ENCODE data around the gene ST14.

The ST14 gene

DNA sequence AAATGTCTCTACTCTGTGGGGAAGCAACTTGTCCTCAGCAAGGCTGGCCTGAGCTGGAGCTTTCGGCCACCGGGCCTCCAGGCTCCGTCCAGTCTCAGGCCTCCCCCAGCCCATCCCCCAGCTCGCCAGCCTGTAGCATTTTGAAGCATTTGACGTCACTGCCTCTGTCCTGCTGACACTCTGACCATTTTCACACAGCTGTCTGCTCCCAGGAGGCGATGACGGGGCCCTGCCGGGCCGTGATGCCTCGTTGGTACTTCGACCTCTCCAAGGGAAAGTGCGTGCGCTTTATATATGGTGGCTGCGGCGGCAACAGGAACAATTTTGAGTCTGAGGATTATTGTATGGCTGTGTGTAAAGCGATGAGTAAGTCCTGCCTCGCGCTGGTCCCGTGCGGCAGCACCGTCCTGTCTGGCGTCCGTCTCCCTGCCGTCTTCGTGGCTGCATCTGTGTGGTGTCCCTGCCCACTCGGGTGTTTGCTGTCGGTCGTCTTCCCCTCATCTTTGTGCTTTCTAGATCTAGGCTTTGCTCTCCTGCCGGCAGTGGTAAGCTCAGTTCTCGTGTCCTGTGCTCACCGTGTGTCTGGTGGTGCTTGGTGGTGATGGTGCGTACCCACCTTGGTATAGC is 36.1 kb upstream of the ST14 start:
- ATAC-seq (replicated peaks; ENCODE audit: extremely low read depth, poor library complexity, severe bottlenecking) (no peak), DNase-seq (ENCODE audit: low spot score in 2 of 2) (no peak)
- H3K4me3 Mint-ChIP-seq, result no peak overlapping the region
- H3K27ac Mint-ChIP-seq (ENCODE audit: low read depth), result peak overlapping the region; percentile 23
- peaks cover 17% of the 10 kb centered on the region for H3K36me3 Mint-ChIP-seq (ENCODE audit: insufficient read depth)
- H3K27me3 Mint-ChIP-seq, result no peaks in the 10 kb centered on the region
- H3K9me3 Mint-ChIP-seq, result no peaks in the 10 kb centered on the region
- H3K4me1 Mint-ChIP-seq, result peaks cover 26% of the 10 kb centered on the region

GRCh38 chr11:130124096-130124495 is 35.5 kb upstream of the ST14 start:
- Mint-ChIP-seq H3K36me3 (ENCODE audit: insufficient read depth) (peaks cover 17% of the 10 kb centered on the region), H3K4me1 (peaks cover 21% of the 10 kb centered on the region), H3K4me3 (no peak overlapping the region), H3K9me3 (no peaks in the 10 kb centered on the region), H3K27me3 (no peaks in the 10 kb centered on the region), H3K27ac (ENCODE audit: low read depth) (peak overlapping the region; percentile 23)
- DNase-seq (ENCODE audit: low spot score in 2 of 2), result no peak
- no peak for ATAC-seq (replicated peaks; ENCODE audit: extremely low read depth, poor library complexity, severe bottlenecking)

DNA sequence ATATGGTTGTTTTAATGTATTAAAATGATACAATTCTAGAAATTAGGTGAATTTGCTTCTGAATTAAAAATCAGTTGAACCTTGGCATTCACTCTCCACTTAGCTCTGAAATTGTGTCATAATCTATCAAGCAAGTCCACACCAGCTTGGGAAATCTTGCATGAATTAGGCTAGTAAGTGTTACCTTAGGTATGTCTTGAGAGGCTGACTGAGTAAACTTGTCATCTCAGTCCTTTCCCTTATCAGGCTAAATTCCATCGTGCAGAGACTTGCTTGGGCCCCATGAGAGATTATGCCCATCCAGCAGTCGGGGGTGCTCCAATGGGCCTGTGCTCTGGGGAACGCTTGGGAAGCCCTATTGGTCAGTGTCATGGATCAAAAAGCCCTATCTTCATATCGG is 33.9 kb upstream of the ST14 start:
- Mint-ChIP-seq H3K9me3 (no peaks in the 10 kb centered on the region), H3K27ac (ENCODE audit: low read depth) (no peak overlapping the region), H3K27me3 (no peaks in the 10 kb centered on the region), H3K4me3 (no peak overlapping the region), H3K4me1 (peaks cover 13% of the 10 kb centered on the region), H3K36me3 (ENCODE audit: insufficient read depth) (peaks cover 21% of the 10 kb centered on the region)
- ATAC-seq (replicated peaks; ENCODE audit: extremely low read depth, poor library complexity, severe bottlenecking) (no peak), DNase-seq (ENCODE audit: low spot score in 2 of 2) (no peak)

- no peak overlapping the region for H3K4me3 Mint-ChIP-seq
- H3K36me3 Mint-ChIP-seq (ENCODE audit: insufficient read depth), result peaks cover 24% of the 10 kb centered on the region
- ATAC-seq (replicated peaks; ENCODE audit: extremely low read depth, poor library complexity, severe bottlenecking) (no peak), DNase-seq (ENCODE audit: low spot score in 2 of 2) (no peak)
- no peak overlapping the region for H3K27ac Mint-ChIP-seq (ENCODE audit: low read depth)
- no peaks in the 10 kb centered on the region for H3K27me3 Mint-ChIP-seq
- no peaks in the 10 kb centered on the region for H3K9me3 Mint-ChIP-seq
- peaks cover 10% of the 10 kb centered on the region for H3K4me1 Mint-ChIP-seq
Measured at GRCh38 chr11:130126516-130126915, 33.1 kb upstream of the ST14 start.

GRCh38 chr11:130127509-130127908 is 32.1 kb upstream of the ST14 start:
- peaks cover 2% of the 10 kb centered on the region for H3K4me1 Mint-ChIP-seq
- peaks cover 22% of the 10 kb centered on the region for H3K36me3 Mint-ChIP-seq (ENCODE audit: insufficient read depth)
- H3K4me3 Mint-ChIP-seq, result no peak overlapping the region
- DNase-seq (ENCODE audit: low spot score in 2 of 2) (no peak), ATAC-seq (replicated peaks; ENCODE audit: extremely low read depth, poor library complexity, severe bottlenecking) (no peak)
- H3K9me3 Mint-ChIP-seq, result no peaks in the 10 kb centered on the region
- peak overlapping the region; percentile 27 for H3K27ac Mint-ChIP-seq (ENCODE audit: low read depth)
- no peaks in the 10 kb centered on the region for H3K27me3 Mint-ChIP-seq

- H3K9me3 Mint-ChIP-seq, result no peaks in the 10 kb centered on the region
- H3K27me3 Mint-ChIP-seq, result no peaks in the 10 kb centered on the region
- DNase-seq (ENCODE audit: low spot score in 2 of 2), result no peak
- H3K27ac Mint-ChIP-seq (ENCODE audit: low read depth), result no peak overlapping the region
- no peak for ATAC-seq (replicated peaks; ENCODE audit: extremely low read depth, poor library complexity, severe bottlenecking)
- no peaks in the 10 kb centered on the region for H3K4me1 Mint-ChIP-seq
- no peak overlapping the region for H3K4me3 Mint-ChIP-seq
- H3K36me3 Mint-ChIP-seq (ENCODE audit: insufficient read depth), result peaks cover 18% of the 10 kb centered on the region
Measured at GRCh38 chr11:130128626-130129025, 31.0 kb upstream of the ST14 start.

GRCh38 chr11:130129922-130130321 is 29.7 kb upstream of the ST14 start:
- Mint-ChIP-seq H3K27ac (ENCODE audit: low read depth) (no peak overlapping the region), H3K27me3 (no peaks in the 10 kb centered on the region), H3K9me3 (no peaks in the 10 kb centered on the region), H3K36me3 (ENCODE audit: insufficient read depth) (peaks cover 17% of the 10 kb centered on the region), H3K4me1 (no peaks in the 10 kb centered on the region), H3K4me3 (no peak overlapping the region)
- no peak for DNase-seq (ENCODE audit: low spot score in 2 of 2)
- ATAC-seq (replicated peaks; ENCODE audit: extremely low read depth, poor library complexity, severe bottlenecking), result no peak

GRCh38 chr11:130131961-130132850 is 27.4 kb upstream of the ST14 start:
- no peaks in the 10 kb centered on the region for H3K4me1 Mint-ChIP-seq
- no peak overlapping the region for H3K27ac Mint-ChIP-seq (ENCODE audit: low read depth)
- no peaks in the 10 kb centered on the region for H3K9me3 Mint-ChIP-seq
- no peak for ATAC-seq (replicated peaks; ENCODE audit: extremely low read depth, poor library complexity, severe bottlenecking)
- no peaks in the 10 kb centered on the region for H3K27me3 Mint-ChIP-seq
- H3K4me3 Mint-ChIP-seq, result no peak overlapping the region
- peaks cover 23% of the 10 kb centered on the region for H3K36me3 Mint-ChIP-seq (ENCODE audit: insufficient read depth)
- peak in 1 of 2 donors; percentile 53 for DNase-seq (ENCODE audit: low spot score in 2 of 2)

DNA sequence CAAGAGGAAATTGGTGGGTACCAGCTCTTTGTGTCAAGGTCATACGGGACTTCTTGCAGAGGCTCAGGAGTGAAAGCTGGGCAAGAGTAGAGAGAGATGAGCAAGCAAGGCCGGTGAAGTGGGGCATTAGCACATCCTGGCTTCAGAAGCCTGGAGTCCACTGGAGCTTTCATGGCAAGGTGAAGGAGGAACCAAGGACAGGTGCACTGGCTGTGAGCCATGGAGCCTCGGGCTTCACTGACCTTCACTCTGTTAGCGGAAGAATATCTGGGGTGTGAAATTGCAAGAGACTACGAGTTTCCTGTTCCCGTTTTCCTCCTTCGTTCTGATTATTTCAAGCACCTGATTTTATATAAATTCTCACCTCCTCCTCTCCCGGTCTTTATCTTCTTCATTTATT is 25.9 kb upstream of the ST14 start:
- peaks cover 25% of the 10 kb centered on the region for H3K36me3 Mint-ChIP-seq (ENCODE audit: insufficient read depth)

GRCh38 chr11:130136107-130136506 is 23.5 kb upstream of the ST14 start:
- Mint-ChIP-seq H3K4me3 (no peak overlapping the region), H3K27ac (ENCODE audit: low read depth) (no peak overlapping the region), H3K27me3 (no peaks in the 10 kb centered on the region), H3K36me3 (ENCODE audit: insufficient read depth) (peaks cover 25% of the 10 kb centered on the region), H3K9me3 (no peaks in the 10 kb centered on the region), H3K4me1 (no peaks in the 10 kb centered on the region)
- ATAC-seq (replicated peaks; ENCODE audit: extremely low read depth, poor library complexity, severe bottlenecking), result no peak
- no peak for DNase-seq (ENCODE audit: low spot score in 2 of 2)

More for the DNA sequence above, 25.9 kb upstream of the ST14 start:
- Mint-ChIP-seq H3K4me1 (no peaks in the 10 kb centered on the region), H3K27me3 (no peaks in the 10 kb centered on the region), H3K27ac (ENCODE audit: low read depth) (no peak overlapping the region), H3K9me3 (no peaks in the 10 kb centered on the region), H3K4me3 (no peak overlapping the region)
- DNase-seq (ENCODE audit: low spot score in 2 of 2) (no peak), ATAC-seq (replicated peaks; ENCODE audit: extremely low read depth, poor library complexity, severe bottlenecking) (no peak)

DNA sequence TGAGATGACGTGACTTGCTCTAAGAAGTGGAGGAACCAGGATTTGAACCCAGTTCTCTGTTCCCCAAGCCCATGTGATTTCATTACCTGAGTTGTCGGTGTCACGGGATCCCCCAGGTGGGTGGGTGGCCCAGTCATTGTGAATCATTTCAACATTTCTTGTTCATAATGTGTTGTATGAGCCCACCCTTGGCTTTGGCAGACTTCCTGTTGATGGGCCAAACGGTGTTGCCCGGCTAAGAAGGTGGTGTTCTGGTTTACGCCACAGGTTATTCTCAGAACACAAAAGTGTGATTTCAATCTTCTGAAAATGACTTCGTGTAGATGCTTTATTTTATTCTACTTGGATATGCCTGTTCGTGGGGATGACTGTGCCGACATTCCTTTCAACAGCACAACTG is 21.6 kb upstream of the ST14 start:
- Mint-ChIP-seq H3K36me3 (ENCODE audit: insufficient read depth) (peaks cover 22% of the 10 kb centered on the region), H3K4me3 (no peak overlapping the region), H3K27ac (ENCODE audit: low read depth) (no peak overlapping the region), H3K27me3 (no peaks in the 10 kb centered on the region), H3K9me3 (no peaks in the 10 kb centered on the region), H3K4me1 (no peaks in the 10 kb centered on the region)
- ATAC-seq (replicated peaks; ENCODE audit: extremely low read depth, poor library complexity, severe bottlenecking) (no peak), DNase-seq (ENCODE audit: low spot score in 2 of 2) (no peak)

- Mint-ChIP-seq H3K27me3 (no peaks in the 10 kb centered on the region), H3K9me3 (no peaks in the 10 kb centered on the region), H3K4me1 (no peaks in the 10 kb centered on the region), H3K36me3 (ENCODE audit: insufficient read depth) (peaks cover 20% of the 10 kb centered on the region), H3K4me3 (no peak overlapping the region), H3K27ac (ENCODE audit: low read depth) (no peak overlapping the region)
- ATAC-seq (replicated peaks; ENCODE audit: extremely low read depth, poor library complexity, severe bottlenecking), result no peak
- no peak for DNase-seq (ENCODE audit: low spot score in 2 of 2)
Measured at GRCh38 chr11:130139401-130139800, 20.2 kb upstream of the ST14 start.
